ENCODE results near the gene DCAF5.
A peak's percentile ranks its signal among the peaks of the same experiment; 100 is the strongest.

DCAF5 gene

DNA sequence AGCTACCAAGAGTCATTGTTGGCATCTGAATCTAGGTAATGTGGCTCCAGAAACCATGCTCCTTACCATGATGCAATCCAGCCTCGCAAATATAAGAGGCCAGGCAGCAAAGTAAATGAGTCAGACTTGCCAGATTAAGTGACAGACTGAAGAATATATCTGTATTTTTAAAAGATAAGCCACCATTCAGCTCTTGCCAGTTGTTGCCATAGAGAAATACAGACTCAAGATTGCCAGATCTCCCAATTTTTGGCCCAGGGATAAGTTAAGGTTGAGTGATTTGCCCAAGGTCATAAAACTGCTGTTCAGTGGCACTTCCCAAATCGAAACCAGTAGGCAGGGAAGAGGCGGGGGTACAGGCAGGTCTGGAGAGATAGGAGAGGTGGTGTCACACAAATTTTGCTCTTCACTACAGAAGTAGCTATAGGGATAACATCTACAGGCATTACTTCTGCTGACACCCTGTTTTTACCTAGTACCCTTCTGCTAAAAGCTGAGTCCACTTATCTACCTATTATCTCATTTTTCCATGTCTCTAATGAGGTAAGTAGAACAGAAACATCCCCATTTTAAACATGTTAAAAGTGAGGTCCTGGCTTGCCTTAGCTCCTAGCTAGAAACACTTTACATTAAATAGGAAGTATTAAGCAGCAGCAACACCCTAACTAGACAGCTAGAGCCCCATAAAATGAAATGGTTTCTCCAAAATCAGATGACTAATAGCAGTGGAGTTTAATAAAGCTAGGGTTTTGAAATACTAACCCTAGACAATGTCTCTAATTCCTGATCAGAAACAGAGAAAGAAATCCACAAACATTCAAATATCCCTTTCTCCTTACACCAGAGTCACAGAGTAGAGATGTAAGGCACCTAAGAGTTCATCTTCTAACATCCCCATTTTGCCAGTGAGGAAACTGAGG, 19.5 kb downstream of the DCAF5 start:
- in situ Hi-C loops (cut with MboI; ENCODE audit: low sequenced_read_pairs, unreplicated experiment): no loop called here
- DNase-seq (ENCODE audit: low spot score): no peak
- TF ChIP-seq, protein P1, sequence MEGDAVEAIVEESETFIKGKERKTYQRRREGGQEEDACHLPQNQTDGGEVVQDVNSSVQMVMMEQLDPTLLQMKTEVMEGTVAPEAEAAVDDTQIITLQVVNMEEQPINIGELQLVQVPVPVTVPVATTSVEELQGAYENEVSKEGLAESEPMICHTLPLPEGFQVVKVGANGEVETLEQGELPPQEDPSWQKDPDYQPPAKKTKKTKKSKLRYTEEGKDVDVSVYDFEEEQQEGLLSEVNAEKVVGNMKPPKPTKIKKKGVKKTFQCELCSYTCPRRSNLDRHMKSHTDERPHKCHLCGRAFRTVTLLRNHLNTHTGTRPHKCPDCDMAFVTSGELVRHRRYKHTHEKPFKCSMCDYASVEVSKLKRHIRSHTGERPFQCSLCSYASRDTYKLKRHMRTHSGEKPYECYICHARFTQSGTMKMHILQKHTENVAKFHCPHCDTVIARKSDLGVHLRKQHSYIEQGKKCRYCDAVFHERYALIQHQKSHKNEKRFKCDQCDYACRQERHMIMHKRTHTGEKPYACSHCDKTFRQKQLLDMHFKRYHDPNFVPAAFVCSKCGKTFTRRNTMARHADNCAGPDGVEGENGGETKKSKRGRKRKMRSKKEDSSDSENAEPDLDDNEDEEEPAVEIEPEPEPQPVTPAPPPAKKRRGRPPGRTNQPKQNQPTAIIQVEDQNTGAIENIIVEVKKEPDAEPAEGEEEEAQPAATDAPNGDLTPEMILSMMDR (IDR thresholded peaks at IDR 0.05; ENCODE audit: borderline replicate concordance, control extremely low read depth, extremely low read depth, insufficient read depth, missing control alignments): no peak

DNA sequence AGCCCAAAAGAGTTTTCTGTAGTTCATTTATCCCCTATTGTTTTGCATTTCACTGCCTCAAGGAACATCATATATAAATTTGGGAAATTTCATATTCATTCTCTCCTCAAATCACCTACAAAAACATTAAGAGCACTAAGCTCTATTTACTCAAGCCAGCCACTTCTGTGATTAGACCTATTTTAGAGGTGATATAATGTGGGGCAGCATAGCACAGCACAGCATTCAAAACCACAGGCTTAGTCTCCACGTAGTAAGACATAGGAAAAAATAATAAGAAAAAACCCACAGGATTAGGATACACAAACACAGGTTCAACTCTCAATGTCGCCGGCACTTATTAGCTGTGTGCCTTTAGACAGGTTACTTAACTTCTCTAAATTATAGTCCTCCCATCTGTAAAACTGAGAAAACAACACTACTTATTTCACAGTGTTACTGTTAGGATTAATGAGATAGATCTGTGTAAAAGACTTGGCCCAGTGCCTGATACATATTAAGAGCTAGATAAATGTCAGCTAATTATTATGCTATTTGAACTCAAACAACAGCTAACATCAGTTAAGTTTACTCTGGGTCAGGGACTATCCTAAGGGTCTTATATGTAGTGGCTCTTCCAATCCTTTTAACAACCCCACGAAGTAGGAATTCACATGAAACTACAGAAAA, 20.3 kb downstream of the DCAF5 start:
- TF ChIP-seq, protein P1 (IDR thresholded peaks at IDR 0.05; ENCODE audit: borderline replicate concordance, control extremely low read depth, extremely low read depth, insufficient read depth, missing control alignments): no peak
- in situ Hi-C loops (cut with MboI; ENCODE audit: low sequenced_read_pairs, unreplicated experiment): no loop called here
- no peak for DNase-seq (ENCODE audit: low spot score)

DNA sequence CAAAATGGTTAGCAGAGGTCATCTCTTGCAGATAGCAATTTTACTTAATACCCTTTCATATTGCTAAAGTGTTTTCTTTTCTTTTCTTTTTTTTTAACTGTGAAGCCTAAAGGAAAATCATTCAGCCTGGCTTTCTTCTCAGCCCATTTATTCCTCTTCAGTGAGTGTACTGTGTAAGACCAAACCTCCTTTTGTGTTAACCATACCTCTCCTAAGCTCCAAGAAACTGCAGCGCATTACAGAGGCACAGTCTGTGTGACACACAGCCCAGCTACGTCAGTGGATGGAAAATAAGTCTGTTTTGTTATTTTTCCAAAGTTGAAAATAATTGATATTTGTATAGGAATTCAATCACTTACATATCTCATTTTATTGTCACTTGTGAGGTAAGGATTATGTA, 21.7 kb downstream of the DCAF5 start:
- no peak for DNase-seq (ENCODE audit: low spot score)
- TF ChIP-seq, protein P1 (IDR thresholded peaks at IDR 0.05; ENCODE audit: borderline replicate concordance, control extremely low read depth, extremely low read depth, insufficient read depth, missing control alignments): no peak
- in situ Hi-C loops (cut with MboI; ENCODE audit: low sequenced_read_pairs, unreplicated experiment): no loop called here

DNA sequence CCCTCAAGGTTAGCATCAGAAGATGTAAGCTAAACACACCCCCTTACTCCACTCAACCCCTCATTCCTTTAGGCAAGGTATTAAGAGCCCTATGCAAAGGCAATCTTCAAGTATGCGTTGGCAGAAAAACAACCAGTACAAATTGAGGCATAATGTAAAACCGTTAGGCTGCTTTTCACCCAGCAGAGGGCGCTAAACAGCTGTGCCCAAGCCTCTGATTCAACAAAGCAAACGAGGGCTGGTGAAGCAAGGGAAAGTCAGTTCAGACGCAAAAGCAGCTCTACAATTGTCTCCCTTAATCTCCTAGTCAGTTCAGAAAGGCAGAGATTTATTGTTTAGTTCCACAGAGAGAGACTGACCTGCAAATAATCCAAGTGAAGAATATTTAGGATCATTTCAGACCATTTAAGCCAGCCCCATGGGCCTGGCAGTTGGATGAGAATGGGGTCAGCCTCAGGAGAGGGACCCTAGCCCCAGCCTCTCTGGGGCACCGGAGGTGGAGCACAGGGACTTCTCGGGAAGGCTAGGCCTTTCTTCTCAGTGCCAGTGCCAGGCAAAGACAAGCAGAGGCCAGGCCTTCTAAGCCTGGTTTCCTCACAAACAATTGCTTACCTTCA, 23.5 kb downstream of the DCAF5 start:
- in situ Hi-C loops (cut with MboI; ENCODE audit: low sequenced_read_pairs, unreplicated experiment): no loop called here
- DNase-seq (ENCODE audit: low spot score): peak; percentile 58
- TF ChIP-seq, protein P1 (IDR thresholded peaks at IDR 0.05; ENCODE audit: borderline replicate concordance, control extremely low read depth, extremely low read depth, insufficient read depth, missing control alignments): peak; percentile 86

DNA sequence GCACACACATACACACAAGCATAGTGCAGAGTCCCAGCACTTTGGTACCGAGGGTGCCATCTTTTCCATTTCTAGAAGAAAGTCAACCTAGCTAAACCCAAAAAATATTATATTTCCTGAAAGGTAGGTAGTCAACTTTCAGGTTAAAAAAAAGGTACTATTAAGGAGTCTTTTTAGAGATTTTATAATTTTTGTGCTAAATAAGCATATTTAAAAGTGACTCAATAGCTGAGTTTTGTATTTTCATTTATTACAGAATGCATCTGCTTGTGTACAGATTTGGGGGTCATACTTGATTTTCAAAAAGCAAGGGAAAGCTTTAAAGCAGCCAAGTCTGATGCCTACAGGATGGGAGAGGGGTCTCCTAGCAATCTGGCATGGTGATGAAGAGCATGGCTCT, 34.6 kb downstream of the DCAF5 start:
- TF ChIP-seq, protein P1 (IDR thresholded peaks at IDR 0.05; ENCODE audit: borderline replicate concordance, control extremely low read depth, extremely low read depth, insufficient read depth, missing control alignments): no peak
- in situ Hi-C loops (cut with MboI; ENCODE audit: low sequenced_read_pairs, unreplicated experiment): no loop called here
- DNase-seq (ENCODE audit: low spot score): no peak

DNA sequence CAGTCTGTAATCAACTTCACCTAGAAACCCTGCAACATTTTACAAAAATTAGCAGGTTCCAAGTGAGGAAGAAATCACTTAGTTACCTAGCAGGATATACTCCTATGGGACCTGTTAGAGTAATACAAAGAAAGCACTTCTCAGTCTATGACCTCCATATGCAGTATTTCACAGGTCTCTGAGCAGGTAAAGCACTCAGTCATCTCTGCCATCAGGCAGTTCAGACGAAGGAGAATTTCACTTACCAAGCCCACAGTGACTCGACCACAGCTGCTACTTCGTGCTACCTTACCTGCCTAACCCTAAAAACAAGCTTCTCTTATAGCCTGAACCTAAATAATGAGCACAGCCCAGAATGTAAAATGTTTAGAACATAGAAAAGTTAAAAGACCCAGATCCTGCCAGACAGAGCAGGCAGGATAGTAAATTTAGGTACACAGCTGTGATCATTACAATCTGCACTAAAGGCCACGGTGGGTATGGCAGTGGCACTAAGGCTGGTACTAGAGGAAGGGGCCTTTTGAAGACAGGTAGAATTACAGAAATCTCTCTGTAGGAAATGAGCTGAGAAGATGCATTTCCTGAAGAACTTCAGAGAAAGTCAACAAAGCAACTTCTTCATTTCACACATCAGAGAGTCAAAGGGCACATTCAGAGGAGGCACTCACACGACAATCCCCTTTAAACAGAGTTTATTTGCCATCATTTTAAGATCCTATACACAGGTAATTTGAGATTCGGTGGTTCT, 35.7 kb downstream of the DCAF5 start:
- TF ChIP-seq, protein P1 (IDR thresholded peaks at IDR 0.05; ENCODE audit: borderline replicate concordance, control extremely low read depth, extremely low read depth, insufficient read depth, missing control alignments): no peak
- DNase-seq (ENCODE audit: low spot score): no peak
- in situ Hi-C loops (cut with MboI; ENCODE audit: low sequenced_read_pairs, unreplicated experiment): no loop called here

Data from GM13976 (cell line).